GM18526 (cell line): ENCODE results near the gene TMEM187.

Source experiments
- POLR2A ChIP-seq: IDR thresholded peaks from 3 replicates; pipeline ENCODE4 v1.6.1; 2011; ENCODE audit not compliant: insufficient read length; ENCODE audit errors: extremely low read depth

TMEM187 gene

GRCh38 chrX:153999359-154000037, 26.9 kb downstream of the TMEM187 start:
- no peak for TF ChIP-seq POLR2A

DNA sequence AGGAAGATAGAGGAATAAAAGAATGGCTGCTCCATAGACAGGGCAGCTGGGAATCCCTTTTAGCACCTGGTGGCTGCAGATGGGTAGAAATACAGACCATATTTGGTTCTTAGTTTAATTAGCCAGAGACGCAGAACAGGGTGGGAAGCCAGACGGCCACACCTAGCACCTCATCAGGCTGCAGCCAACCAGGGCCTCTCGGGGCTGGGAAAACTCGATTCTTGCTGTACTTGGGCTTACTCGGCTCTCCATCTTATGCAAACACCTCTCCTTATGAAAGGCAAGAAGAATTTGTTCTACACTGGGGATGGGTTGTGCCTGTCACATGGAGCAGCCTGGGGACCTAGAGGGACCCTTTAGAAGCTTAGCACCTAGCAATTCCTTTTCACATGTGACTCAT, 27.5 kb downstream of the TMEM187 start:
- no peak for TF ChIP-seq POLR2A

DNA sequence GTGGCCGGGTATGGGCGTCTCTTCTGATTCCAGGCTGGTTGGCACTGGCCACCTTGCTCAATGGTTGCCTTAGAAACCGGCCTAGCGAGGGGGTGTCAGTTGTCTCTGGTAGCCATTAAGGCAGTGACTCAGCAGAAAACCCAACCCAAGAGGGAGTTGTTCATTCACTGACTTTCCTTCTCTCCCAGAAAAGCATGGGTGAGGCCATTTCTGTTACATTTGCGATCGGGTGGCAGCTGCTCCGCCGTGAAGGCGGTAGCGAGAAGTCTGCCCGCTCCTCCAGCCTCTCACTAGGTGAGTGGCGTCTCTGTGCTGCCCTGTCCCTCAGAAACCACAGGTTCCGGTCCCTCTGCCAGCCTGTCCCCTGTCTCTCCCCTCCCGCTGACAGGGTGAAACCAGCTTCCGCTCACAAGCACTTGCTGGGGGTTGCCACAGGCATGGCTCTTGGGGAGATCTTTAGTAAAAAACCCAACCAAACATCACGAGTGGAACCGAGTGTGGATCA, 29.7 kb downstream of the TMEM187 start:
- peak; percentile 64 for TF ChIP-seq POLR2A

DNA sequence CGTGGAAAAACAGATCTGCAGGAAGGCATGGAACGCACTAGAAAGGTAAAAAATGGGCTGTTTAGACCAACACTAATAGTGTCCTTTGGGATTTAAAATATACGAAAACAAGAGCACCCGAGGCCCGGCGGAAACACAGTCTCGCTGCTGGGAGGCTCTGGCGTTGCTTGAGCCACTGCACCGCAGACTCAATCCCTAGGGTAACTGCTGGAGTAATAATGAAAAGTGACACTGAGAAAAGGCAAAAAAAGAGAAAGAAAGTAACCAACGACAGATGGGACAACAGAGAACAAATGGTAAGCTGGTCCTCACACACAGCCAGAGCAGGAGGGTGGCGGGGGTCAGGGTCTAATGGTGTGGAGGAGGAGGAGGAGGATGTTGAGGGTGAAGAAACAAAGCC, 31.8 kb downstream of the TMEM187 start:
- TF ChIP-seq POLR2A: no peak

DNA sequence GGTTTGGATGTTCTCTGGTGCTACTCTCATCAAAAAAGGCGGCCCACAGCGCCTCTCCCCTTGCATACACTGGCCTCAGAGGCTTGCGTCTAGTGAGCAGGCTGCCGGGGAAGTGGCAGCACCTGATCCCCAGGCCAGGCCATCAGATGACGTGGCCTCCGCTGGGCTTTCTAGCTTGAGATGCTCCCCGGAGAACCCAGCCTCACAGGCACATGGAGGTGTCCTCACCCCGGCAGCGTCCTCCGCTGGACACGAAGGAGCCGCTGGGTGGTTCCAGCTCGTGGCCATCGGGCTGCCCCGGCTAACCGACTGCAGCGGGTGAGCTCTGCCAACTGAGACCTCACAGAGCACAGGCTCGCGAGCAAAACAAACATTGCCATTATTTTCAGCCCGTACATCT, 34.4 kb downstream of the TMEM187 start:
- TF ChIP-seq POLR2A: no peak

GRCh38 chrX:154008521-154008920, 36.0 kb downstream of the TMEM187 start:
- TF ChIP-seq POLR2A: no peak

DNA sequence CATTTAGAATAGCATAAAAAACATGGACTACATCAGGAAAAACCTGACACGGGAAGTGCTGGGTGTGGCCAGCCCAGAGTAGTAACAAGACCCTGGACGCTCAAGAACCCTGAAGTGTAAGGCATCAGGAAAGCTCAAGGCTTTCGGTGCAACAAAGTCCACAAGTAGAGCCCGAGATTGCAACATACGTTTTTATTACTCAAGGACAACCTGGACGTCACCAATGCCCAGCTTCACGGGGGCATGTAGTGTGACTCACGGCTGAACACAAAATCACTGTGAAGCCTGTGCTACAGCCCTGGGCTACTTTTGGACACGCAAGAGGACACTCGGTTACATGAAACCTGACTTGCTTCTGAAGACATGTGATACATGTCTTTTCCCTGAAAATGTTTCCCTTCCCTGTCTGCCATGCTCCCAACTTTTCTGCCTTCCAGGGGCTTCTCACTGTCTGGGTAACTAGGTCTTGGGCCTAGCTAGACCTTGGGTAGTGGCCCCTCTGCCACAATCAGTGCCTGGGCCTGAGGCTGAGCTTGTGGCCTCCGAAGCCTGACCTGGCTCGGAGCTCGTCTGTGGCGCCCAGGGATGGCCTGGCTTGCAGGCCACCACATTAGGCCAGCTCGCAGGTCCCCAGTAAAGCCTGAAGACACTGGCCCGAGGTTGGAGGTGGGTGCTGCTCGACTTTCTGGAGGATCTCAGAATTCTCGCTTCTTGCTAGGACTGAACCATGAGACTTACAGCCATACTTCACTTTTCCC, 38.0 kb downstream of the TMEM187 start:
- no peak for TF ChIP-seq POLR2A

GRCh38 chrX:154011376-154012335, 39.1 kb downstream of the TMEM187 start:
- no peak for TF ChIP-seq POLR2A

DNA sequence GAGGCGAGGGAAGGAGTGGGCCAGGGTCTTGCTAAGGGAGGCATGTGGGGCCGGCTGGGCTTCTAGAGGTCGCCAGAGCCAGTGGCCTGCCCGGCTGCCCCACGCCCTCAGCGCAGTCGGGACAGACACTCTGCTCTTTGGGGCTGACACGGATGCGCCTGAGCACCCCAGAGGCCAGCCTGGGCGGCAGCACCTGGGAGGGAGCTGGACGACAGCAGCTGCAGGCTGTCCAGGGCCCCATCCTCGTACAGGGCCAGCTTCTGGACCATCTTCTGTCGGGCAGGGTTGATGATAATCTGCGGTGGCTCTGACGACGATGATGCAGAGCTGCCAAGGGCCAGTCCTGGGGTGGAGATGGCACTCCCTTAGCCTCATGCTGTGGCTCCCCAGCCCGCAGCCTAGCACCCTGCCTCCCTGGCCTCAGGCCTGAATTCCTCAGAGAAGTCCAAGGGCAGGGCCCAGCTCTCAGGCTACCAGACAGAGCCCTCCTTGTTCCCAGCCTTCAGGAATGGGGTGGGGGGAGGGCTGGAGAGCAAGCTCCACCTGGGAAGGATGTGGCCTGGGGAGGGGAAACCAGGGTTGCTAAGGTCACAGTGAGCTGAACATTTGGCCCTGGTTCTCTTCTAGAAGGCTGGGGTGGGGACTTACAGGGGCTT, 39.9 kb downstream of the TMEM187 start:
- no peak for TF ChIP-seq POLR2A

DNA sequence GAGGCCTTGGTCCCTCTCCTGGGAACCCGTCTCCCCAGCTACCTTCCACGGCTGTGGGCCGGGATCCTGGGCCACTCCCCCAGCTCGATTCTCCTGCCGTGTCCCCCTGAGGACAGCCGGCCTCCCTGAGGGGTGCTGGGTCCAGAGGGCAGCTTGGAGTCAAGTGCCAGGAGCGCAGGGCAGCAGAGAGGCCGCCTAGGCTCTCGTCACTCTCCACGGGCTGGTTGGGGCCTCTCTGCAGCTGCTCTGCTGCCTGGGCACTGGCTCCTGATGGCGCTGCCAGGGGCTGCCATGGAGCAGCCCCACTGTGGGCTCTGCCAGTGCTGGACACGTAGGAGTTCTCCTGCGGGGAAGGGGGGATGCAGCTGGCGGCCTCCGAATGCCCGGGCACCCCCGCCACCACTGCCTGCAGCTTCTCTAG, 40.5 kb downstream of the TMEM187 start:
- TF ChIP-seq POLR2A: no peak

DNA sequence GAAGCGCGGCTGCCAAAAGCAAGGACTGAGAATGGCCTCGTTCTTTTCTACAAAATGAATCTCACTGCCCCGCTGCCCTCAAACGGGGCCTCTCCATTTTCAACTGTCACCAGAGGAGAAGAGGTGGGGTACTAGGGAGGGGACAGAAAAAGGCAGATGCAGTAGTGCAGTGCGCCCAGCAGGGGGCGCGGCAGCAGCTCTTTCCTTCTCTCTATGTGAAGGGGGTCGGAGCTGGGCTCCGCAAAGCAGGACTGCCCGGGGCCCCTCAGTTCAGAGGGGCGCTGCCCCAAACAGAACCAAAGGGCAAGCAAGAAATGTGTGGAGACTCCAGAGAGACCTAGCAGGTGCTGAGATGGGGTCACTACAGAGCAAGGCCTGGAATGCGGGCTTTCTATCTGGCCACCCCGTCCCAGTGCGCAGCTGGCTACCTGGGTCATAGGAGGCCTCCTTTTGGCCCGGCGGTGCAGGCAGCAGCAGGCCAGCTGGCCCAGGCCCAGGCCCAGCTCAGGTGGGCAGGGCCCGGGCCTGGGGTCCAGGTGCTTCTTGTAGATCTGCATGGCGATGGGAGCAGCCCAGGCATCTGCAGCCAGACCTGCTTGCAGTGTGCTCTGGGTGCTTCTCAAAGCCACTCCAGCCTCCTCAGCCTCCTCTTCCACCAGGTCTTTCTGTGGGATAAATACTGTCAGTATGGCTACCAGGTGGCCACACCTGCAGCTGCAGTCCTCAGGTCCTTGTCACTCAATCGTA, 41.2 kb downstream of the TMEM187 start:
- TF ChIP-seq POLR2A: no peak

- no peak for TF ChIP-seq POLR2A
These were observed 42.2 kb downstream of the TMEM187 start for GRCh38 chrX:154014429-154015380.

- TF ChIP-seq POLR2A: no peak
These were observed 43.2 kb downstream of the TMEM187 start for GRCh38 chrX:154015581-154016264.
